Breast epithelium (tissue), 4 donors: ENCODE data around the gene AP5Z1. TPM values are rescaled to one million over a fixed set of nuclear protein-coding genes. Genes with fewer than 3 reads are reported as not detected.
"Not testable (repeated sequence)": the region's sequence is repeated elsewhere in the genome, so short reads cannot be mapped to it uniquely, and the experiment has no call there.

Experiments
- DNase-seq, 2 donors: peaks; one replicate each; pipeline ENCODE4 v3.0.0-alpha.2; 2019; ENCODE audit warnings: low spot score in 2 of 2
- H3K27ac ChIP-seq, 2 donors: fragments of 200-600 bp; sonication (generic) in 1 of 2; one replicate each; pipeline ENCODE4 v1.5.1; 2016 to 2019; ENCODE audit warnings: mild to moderate bottlenecking in 1 of 2
- H3K27me3 ChIP-seq, 2 donors: fragments of 200-600 bp; sonication (generic) in 1 of 2; one replicate each; pipeline versions ENCODE4 v1.5.1 to v1.6.0; 2017 to 2019; ENCODE audit warnings: control low read depth in 1 of 2, mild to moderate bottlenecking in 1 of 2
- H3K36me3 ChIP-seq: fragments of 200-600 bp; one replicate; pipeline ENCODE4 v1.5.1; 2019
- H3K4me1 ChIP-seq, 2 donors: fragments of 200-600 bp; sonication (generic); one replicate each; pipeline ENCODE4 v1.5.1; 2016 to 2019; ENCODE audit warnings: control low read depth in 1 of 2
- H3K4me3 ChIP-seq, 3 donors: fragments of 200-600 bp; sonication (generic); 1 replicate in 2 of 3; 2 replicates in 1 of 3; pipeline ENCODE4 v1.5.1; 2016 to 2019; ENCODE audit warnings: mild to moderate bottlenecking in 3 of 3, moderate library complexity in 2 of 3
- H3K9me3 ChIP-seq, 2 donors: fragments of 200-600 bp; sonication (generic) in 1 of 2; one replicate each; pipeline ENCODE4 v1.5.1; 2016 to 2019; ENCODE audit warnings: control low read depth in 1 of 2
- CTCF ChIP-seq, 3 donors: fragments of 450-650 bp; IDR thresholded peaks; one replicate each; pipeline ENCODE4 v1.5.1; 2016 to 2017; ENCODE audit warnings: antibody characterized with exemption in 3 of 3, mild to moderate bottlenecking in 3 of 3, moderate library complexity in 3 of 3
- POLR2A ChIP-seq: fragments of 450-650 bp; IDR thresholded peaks from one replicate; pipeline ENCODE4 v1.6.1; 2016; ENCODE audit warnings: antibody characterized with exemption, mild to moderate bottlenecking, moderate library complexity
- POLR2AphosphoS5 ChIP-seq, 3 donors: sonication (generic); formaldehyde crosslinking; IDR thresholded peaks; one replicate each; pipeline ENCODE4 v1.6.1; 2017; ENCODE audit warnings: antibody characterized with exemption in 3 of 3
- intact Hi-C: fragments of 100-400 bp; cut with DNase I; formaldehyde crosslinking; loops from one replicate; pipeline ENCODE4 v1.15.1; 2023; ENCODE audit warnings: low total_unique reads
- total RNA-seq, 3 donors: library from RNA; depleted of rRNA; stranded (reverse); fragments of >200 nt; gene quantifications; one replicate each; pipeline ENCODE4 v1.1.0, GENCODE V29; 2016

Gene AP5Z1
- total RNA-seq, 3 donors from 2014 or later: 20.0 to 25.9 (median 23.3) TPM

GRCh38 chr7:4799508-4800268 is 24.3 kb downstream of the AP5Z1 start:
- DNase-seq: peak in 1 of 2 donors; percentile 38

GRCh38 chr7:4800487-4800886 is 25.1 kb downstream of the AP5Z1 start:
- intact Hi-C loops: no loop called here

More at GRCh38 chr7:4799508-4800268, 24.3 kb downstream of the AP5Z1 start:
- Histone ChIP-seq H3K27me3 (no peaks in the 10 kb centered on the region), H3K27ac (peak overlapping the region in 1 of 2 donors; percentile 38), H3K36me3 (no peaks in the 10 kb centered on the region), H3K4me3 (peak overlapping the region in 1 of 3 donors; percentile 31), H3K9me3 (no peaks in the 10 kb centered on the region), H3K4me1 (no peaks in the 10 kb centered on the region)
- intact Hi-C loops: no loop called here
- TF ChIP-seq POLR2AphosphoS5 (IDR thresholded peaks at IDR 0.05): no peak
- no peak for TF ChIP-seq CTCF (IDR thresholded peaks at IDR 0.05)
- TF ChIP-seq POLR2A: no peak

GRCh38 chr7:4800926-4801838 is 25.8 kb downstream of the AP5Z1 start:
- Histone ChIP-seq H3K27me3 (no peaks in the 10 kb centered on the region), H3K4me3 (no peak overlapping the region), H3K36me3 (no peaks in the 10 kb centered on the region), H3K9me3 (no peaks in the 10 kb centered on the region), H3K27ac (no peak overlapping the region), H3K4me1 (no peaks in the 10 kb centered on the region)
- intact Hi-C loops: no loop called here
- DNase-seq: no peak
- TF ChIP-seq POLR2AphosphoS5 (IDR thresholded peaks at IDR 0.05) (no peak), CTCF (IDR thresholded peaks at IDR 0.05) (no peak), POLR2A (no peak)

More at GRCh38 chr7:4800487-4800886, 25.1 kb downstream of the AP5Z1 start:
- TF ChIP-seq POLR2A: no peak
- no peak for TF ChIP-seq CTCF (IDR thresholded peaks at IDR 0.05)
- TF ChIP-seq POLR2AphosphoS5 (IDR thresholded peaks at IDR 0.05): no peak
- H3K36me3 ChIP-seq: no peaks in the 10 kb centered on the region
- no peaks in the 10 kb centered on the region for H3K4me1 ChIP-seq
- no peak for DNase-seq
- no peaks in the 10 kb centered on the region for H3K27me3 ChIP-seq
- H3K4me3 ChIP-seq: peak overlapping the region in 1 of 3 donors; percentile 31
- H3K27ac ChIP-seq: peak overlapping the region in 1 of 2 donors; percentile 38
- H3K9me3 ChIP-seq: no peaks in the 10 kb centered on the region

GRCh38 chr7:4801839-4802231 is 26.4 kb downstream of the AP5Z1 start:
- Histone ChIP-seq H3K4me3 (no peak overlapping the region), H3K27ac (no peak overlapping the region), H3K36me3 (no peaks in the 10 kb centered on the region), H3K27me3 (no peaks in the 10 kb centered on the region), H3K4me1 (no peaks in the 10 kb centered on the region), H3K9me3 (no peaks in the 10 kb centered on the region)
- no peak for TF ChIP-seq POLR2AphosphoS5 (IDR thresholded peaks at IDR 0.05)
- no peak for TF ChIP-seq POLR2A
- no peak for TF ChIP-seq CTCF (IDR thresholded peaks at IDR 0.05)
- intact Hi-C loops: no loop called here
- DNase-seq: no peak

- H3K4me1 ChIP-seq, H3K9me3 ChIP-seq, H3K27me3 ChIP-seq, H3K4me3 ChIP-seq, intact Hi-C loops, DNase-seq, H3K27ac ChIP-seq, H3K36me3 ChIP-seq: not testable (repeated sequence)
Measured at GRCh38 chr7:4802577-4802976, 27.2 kb downstream of the AP5Z1 start.
